HCT116 (cell line): ENCODE measurements around the gene ZNF311. TPM values are rescaled to one million over a fixed set of nuclear protein-coding genes. Genes with fewer than 3 reads are reported as not detected.

Experiments
- ATAC-seq: fragments of 200-7000 bp; cut with Tn5 transposase; 2 replicates; pipeline ENCODE4 v1.9.1; 2020; ENCODE audit warnings: mild to moderate bottlenecking, moderate library complexity
- BruUV-seq: library from RNA; stranded (reverse); fragments of 400-500 nt; replicated peaks from 2 replicates; lab custom pipeline; 2021; lab: Mats Ljungman, UMichigan
- CTCF ChIA-PET: fragments of 300-600 bp; sonication (Branson Sonifier 250); formaldehyde crosslinking; loops from one replicate; lab custom pipeline; 2021; ENCODE audit warnings: antibody characterized with exemption; lab: Charles Lee
- POLR2A ChIA-PET: fragments of 300-600, 350-600 bp; sonication (Branson Sonifier 250); formaldehyde crosslinking; loops from one replicate; lab custom pipeline; 2021; ENCODE audit warnings: antibody characterized with exemption; lab: Charles Lee
- RAD21 ChIA-PET, 2 experiments: fragments of 300-600 bp; sonication (Branson Sonifier 250); formaldehyde crosslinking; loops; one replicate each; lab custom pipeline; 2023; ENCODE audit warnings: low total read pairs in 2 of 2; ENCODE audit not compliant: uncharacterized antibody in 2 of 2, unreplicated experiment in 2 of 2, low non-redundant PET in 1 of 2; lab: Charles Lee
- DNase-seq: peaks from one replicate; pipeline ENCODE4 v3.0.0-alpha.2; 2010; ENCODE audit warnings: low read depth, low spot score
- H2AFZ ChIP-seq: fragments of 200-600 bp; shearing (Covaris generic), sonication (generic); 2 replicates; pipeline ENCODE4 v1.6.1; 2017; ENCODE audit warnings: low read depth, mixed run types, mixed read lengths, antibody characterized with exemption, low read length; ENCODE audit not compliant: poor library complexity, severe bottlenecking
- H3K27ac ChIP-seq: 2 replicates; pipeline ENCODE4 v1.5.1; 2012; ENCODE audit warnings: low read depth, low read length
- H3K27me3 ChIP-seq: fragments of 200-600 bp; sonication (generic); 2 replicates; pipeline ENCODE4 v1.6.1; 2016; ENCODE audit warnings: mixed run types, low read length, mixed read lengths; ENCODE audit not compliant: insufficient read depth
- H3K36me3 ChIP-seq, 2 experiments: fragments of 200-500 bp in 1 of 2; fragments of 200-600 bp in 1 of 2; sonication (Bioruptor generic) in 1 of 2; sonication (generic) in 1 of 2; 2 replicates each; pipeline versions ENCODE4 v1.5.1 to v1.6.1; 2014 to 2016; ENCODE audit warnings: low read length in 2 of 2, inconsistent platforms in 1 of 2, mixed read lengths in 1 of 2, mixed run types in 1 of 2; ENCODE audit not compliant: insufficient read depth in 2 of 2, control insufficient read depth in 1 of 2
- H3K4me1 ChIP-seq, 2 experiments: fragments of 200-600 bp in 1 of 2; sonication (generic) in 1 of 2; 2 replicates each; pipeline versions ENCODE4 v1.5.1 to v1.6.1; 2012 to 2017; ENCODE audit warnings: low read length in 2 of 2, inconsistent platforms in 1 of 2, mild to moderate bottlenecking in 1 of 2, mixed read lengths in 1 of 2, mixed run types in 1 of 2, moderate library complexity in 1 of 2; ENCODE audit not compliant: insufficient read depth in 2 of 2, control insufficient read depth in 1 of 2
- H3K4me2 ChIP-seq: fragments of 200-600 bp; sonication (generic); 2 replicates; pipeline ENCODE4 v1.6.1; 2017; ENCODE audit warnings: mixed run types, low read length, mixed read lengths
- H3K4me3 ChIP-seq, 2 experiments: fragments of 200-600 bp in 1 of 2; sonication (generic) in 1 of 2; replicated peaks in 1 of 2; 2 replicates each; pipeline ENCODE4 v1.5.1; 2011 to 2016; ENCODE audit warnings: low read length in 2 of 2, control low read depth in 1 of 2, low read depth in 1 of 2, mild to moderate bottlenecking in 1 of 2, mixed read lengths in 1 of 2, mixed run types in 1 of 2
- H3K79me2 ChIP-seq: fragments of 200-600 bp; sonication (generic); 2 replicates; pipeline ENCODE4 v1.6.1; 2017; ENCODE audit warnings: mild to moderate bottlenecking, mixed run types, low read length, moderate library complexity, mixed read lengths; ENCODE audit not compliant: insufficient read depth
- H3K9ac ChIP-seq: fragments of 200-600 bp; sonication (generic); 2 replicates; pipeline ENCODE4 v1.6.1; 2016; ENCODE audit warnings: low read length, mixed read lengths
- H3K9me2 ChIP-seq: fragments of 200-600 bp; sonication (generic), shearing (Covaris generic); 2 replicates; pipeline ENCODE4 v1.6.1; 2017; ENCODE audit warnings: mixed run types, mild to moderate bottlenecking, moderate library complexity; ENCODE audit not compliant: insufficient read depth
- H3K9me3 ChIP-seq, 2 experiments: fragments of 200-500 bp in 1 of 2; fragments of 200-600 bp in 1 of 2; sonication (Bioruptor generic) in 1 of 2; sonication (generic) in 1 of 2; 2 replicates each; pipeline ENCODE4 v1.6.1; 2014 to 2017; ENCODE audit warnings: low read length in 2 of 2, mixed read lengths in 2 of 2, inconsistent platforms in 1 of 2, low read depth in 1 of 2, mild to moderate bottlenecking in 1 of 2, mixed run types in 1 of 2, moderate library complexity in 1 of 2; ENCODE audit not compliant: control insufficient read depth in 1 of 2, insufficient read depth in 1 of 2
- H4K20me1 ChIP-seq: fragments of 200-600 bp; sonication (generic), shearing (Covaris generic); 2 replicates; pipeline ENCODE4 v1.6.1; 2017; ENCODE audit warnings: mixed run types, mild to moderate bottlenecking, moderate library complexity; ENCODE audit not compliant: insufficient read depth
- CBX3 ChIP-seq: IDR thresholded peaks from 2 replicates; pipeline ENCODE4 v1.6.1; 2012; ENCODE audit warnings: low read depth
- CEBPB ChIP-seq: IDR thresholded peaks from 2 replicates; pipeline ENCODE4 v1.6.1; 2012; ENCODE audit warnings: low read depth
- JUND ChIP-seq: IDR thresholded peaks from 2 replicates; pipeline ENCODE4 v1.6.1; 2012
- MAX ChIP-seq: IDR thresholded peaks from 2 replicates; pipeline ENCODE4 v1.6.1; 2012
- POLR2AphosphoS5 ChIP-seq: IDR thresholded peaks from 2 replicates; pipeline ENCODE4 v1.6.1; 2011; ENCODE audit warnings: mild to moderate bottlenecking, low read depth, low read length, moderate library complexity
- RAD21 ChIP-seq: IDR thresholded peaks from 2 replicates; pipeline ENCODE4 v1.6.1; 2012; ENCODE audit warnings: low read depth, mild to moderate bottlenecking
- SIN3A ChIP-seq: IDR thresholded peaks from 2 replicates; pipeline ENCODE4 v1.6.1; 2012; ENCODE audit warnings: low read depth
- SP1 ChIP-seq: IDR thresholded peaks from 2 replicates; pipeline ENCODE4 v1.6.1; 2012; ENCODE audit warnings: low read depth
- TCF7L2 ChIP-seq: IDR thresholded peaks from 2 replicates; pipeline ENCODE4 v1.7.0; 2011; ENCODE audit warnings: borderline replicate concordance, inconsistent platforms; ENCODE audit not compliant: insufficient read depth, insufficient read length; ENCODE audit errors: extremely low read depth
- ZNF274 ChIP-seq: fragments of 200-500 bp; sonication (Bioruptor generic); IDR thresholded peaks from 2 replicates; pipeline ENCODE4 v1.6.1; 2014; ENCODE audit warnings: mild to moderate bottlenecking, low read depth, low read length, inconsistent platforms
- intact Hi-C: fragments of 100-400 bp; cut with micrococcal nuclease; formaldehyde crosslinking; loops from 2 replicates; pipeline ENCODE4 v1.10.0; 2022
- total RNA-seq: library from RNA; stranded (reverse); gene quantifications from one replicate; pipeline ENCODE4 v1.2.1, GENCODE V29; 2021; ENCODE audit not compliant: unreplicated experiment
- TF ChIP-seq, protein P1 (sequence below), 3 experiments: fragments of 200-600 bp in 1 of 3; sonication (generic) in 1 of 3; IDR thresholded peaks in 2 of 3; conservative IDR thresholded peaks in 1 of 3; 2 replicates each; pipeline ENCODE4 v1.5.1; 2012 to 2017; ENCODE audit warnings: low read depth in 2 of 3, low read length in 2 of 3, antibody characterized with exemption in 1 of 3, borderline replicate concordance in 1 of 3, control low read depth in 1 of 3, mild to moderate bottlenecking in 1 of 3, mixed read lengths in 1 of 3, mixed run types in 1 of 3, moderate library complexity in 1 of 3; ENCODE audit not compliant: insufficient read depth in 1 of 3
- TF ChIP-seq, protein P2 (sequence below): IDR thresholded peaks from 2 replicates; pipeline ENCODE4 v1.6.1; 2012; ENCODE audit warnings: low read depth
- TF ChIP-seq, protein P3 (sequence below): IDR thresholded peaks from 2 replicates; pipeline ENCODE4 v1.6.1; 2012

Gene ZNF311
- total RNA-seq, 1 experiment from 2014 or later: not detected

- ATAC-seq: peak; percentile 45; the same call in 1 of the 2 replicates
- H3K9ac ChIP-seq: no peak overlapping the region
- no peaks in the 10 kb centered on the region for H4K20me1 ChIP-seq
- TF ChIP-seq CEBPB (no peak), RAD21 (no peak)
- TF ChIP-seq, protein P1, sequence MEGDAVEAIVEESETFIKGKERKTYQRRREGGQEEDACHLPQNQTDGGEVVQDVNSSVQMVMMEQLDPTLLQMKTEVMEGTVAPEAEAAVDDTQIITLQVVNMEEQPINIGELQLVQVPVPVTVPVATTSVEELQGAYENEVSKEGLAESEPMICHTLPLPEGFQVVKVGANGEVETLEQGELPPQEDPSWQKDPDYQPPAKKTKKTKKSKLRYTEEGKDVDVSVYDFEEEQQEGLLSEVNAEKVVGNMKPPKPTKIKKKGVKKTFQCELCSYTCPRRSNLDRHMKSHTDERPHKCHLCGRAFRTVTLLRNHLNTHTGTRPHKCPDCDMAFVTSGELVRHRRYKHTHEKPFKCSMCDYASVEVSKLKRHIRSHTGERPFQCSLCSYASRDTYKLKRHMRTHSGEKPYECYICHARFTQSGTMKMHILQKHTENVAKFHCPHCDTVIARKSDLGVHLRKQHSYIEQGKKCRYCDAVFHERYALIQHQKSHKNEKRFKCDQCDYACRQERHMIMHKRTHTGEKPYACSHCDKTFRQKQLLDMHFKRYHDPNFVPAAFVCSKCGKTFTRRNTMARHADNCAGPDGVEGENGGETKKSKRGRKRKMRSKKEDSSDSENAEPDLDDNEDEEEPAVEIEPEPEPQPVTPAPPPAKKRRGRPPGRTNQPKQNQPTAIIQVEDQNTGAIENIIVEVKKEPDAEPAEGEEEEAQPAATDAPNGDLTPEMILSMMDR (IDR thresholded peaks at IDR 0.05 in 2 of 3, conservative IDR thresholded peaks at IDR 0.05 in 1 of 3; ENCODE audit: borderline replicate concordance in 1 of 3, insufficient read depth in 1 of 3, low read depth in 2 of 3, low read length in 2 of 3): 0 out of 6 replicates have a peak, but pooled peaks of 1 of the 3 experiments have one; percentile 16
- RAD21 ChIA-PET: no interaction called here
- H3K27ac ChIP-seq: no peak overlapping the region
- H2AFZ ChIP-seq: no peak overlapping the region
- H3K27me3 ChIP-seq: no peaks in the 10 kb centered on the region
- no peak overlapping the region for H3K4me3 ChIP-seq
- DNase-seq: no peak
- BruUV-seq: no TSS peak
- POLR2A ChIA-PET: no interaction called here
- no peaks in the 10 kb centered on the region for H3K9me3 ChIP-seq
- H3K36me3 ChIP-seq: no peaks in the 10 kb centered on the region
- no peaks in the 10 kb centered on the region for H3K79me2 ChIP-seq
- CTCF ChIA-PET: interaction anchor here (1.0 to 2.0 kb wide), 2 partner anchors 17 to 177 kb away, joined by 3 to 5 read pairs; no protein-coding TSS in a partner anchor
- H3K9me2 ChIP-seq: no peaks in the 10 kb centered on the region
- no peaks in the 10 kb centered on the region for H3K4me1 ChIP-seq
- intact Hi-C loops: no loop called here
- no peak overlapping the region for H3K4me2 ChIP-seq
Measured at GRCh38 chr6:29014729-29015608, 9.9 kb upstream of the ZNF311 start.

- Histone ChIP-seq H3K27me3 (no peaks in the 10 kb centered on the region), H3K9me3 (no peaks in the 10 kb centered on the region), H3K4me1 (no peaks in the 10 kb centered on the region), H3K9me2 (no peaks in the 10 kb centered on the region), H3K27ac (no peak overlapping the region), H3K36me3 (no peaks in the 10 kb centered on the region), H3K79me2 (no peaks in the 10 kb centered on the region), H2AFZ (no peak overlapping the region), H3K4me2 (no peak overlapping the region), H3K4me3 (no peak overlapping the region), H4K20me1 (no peaks in the 10 kb centered on the region), H3K9ac (no peak overlapping the region)
- intact Hi-C loops: no loop called here
- ChIA-PET POLR2A (no interaction called here), RAD21 (no interaction called here), CTCF (no interaction called here)
- DNase-seq: no peak
- no peak for ATAC-seq
- no TSS peak for BruUV-seq
- no peak for TF ChIP-seq MAX
- no peak for TF ChIP-seq TCF7L2
- TF ChIP-seq CBX3: no peak
- no peak for TF ChIP-seq ZNF274
- TF ChIP-seq, protein P2, sequence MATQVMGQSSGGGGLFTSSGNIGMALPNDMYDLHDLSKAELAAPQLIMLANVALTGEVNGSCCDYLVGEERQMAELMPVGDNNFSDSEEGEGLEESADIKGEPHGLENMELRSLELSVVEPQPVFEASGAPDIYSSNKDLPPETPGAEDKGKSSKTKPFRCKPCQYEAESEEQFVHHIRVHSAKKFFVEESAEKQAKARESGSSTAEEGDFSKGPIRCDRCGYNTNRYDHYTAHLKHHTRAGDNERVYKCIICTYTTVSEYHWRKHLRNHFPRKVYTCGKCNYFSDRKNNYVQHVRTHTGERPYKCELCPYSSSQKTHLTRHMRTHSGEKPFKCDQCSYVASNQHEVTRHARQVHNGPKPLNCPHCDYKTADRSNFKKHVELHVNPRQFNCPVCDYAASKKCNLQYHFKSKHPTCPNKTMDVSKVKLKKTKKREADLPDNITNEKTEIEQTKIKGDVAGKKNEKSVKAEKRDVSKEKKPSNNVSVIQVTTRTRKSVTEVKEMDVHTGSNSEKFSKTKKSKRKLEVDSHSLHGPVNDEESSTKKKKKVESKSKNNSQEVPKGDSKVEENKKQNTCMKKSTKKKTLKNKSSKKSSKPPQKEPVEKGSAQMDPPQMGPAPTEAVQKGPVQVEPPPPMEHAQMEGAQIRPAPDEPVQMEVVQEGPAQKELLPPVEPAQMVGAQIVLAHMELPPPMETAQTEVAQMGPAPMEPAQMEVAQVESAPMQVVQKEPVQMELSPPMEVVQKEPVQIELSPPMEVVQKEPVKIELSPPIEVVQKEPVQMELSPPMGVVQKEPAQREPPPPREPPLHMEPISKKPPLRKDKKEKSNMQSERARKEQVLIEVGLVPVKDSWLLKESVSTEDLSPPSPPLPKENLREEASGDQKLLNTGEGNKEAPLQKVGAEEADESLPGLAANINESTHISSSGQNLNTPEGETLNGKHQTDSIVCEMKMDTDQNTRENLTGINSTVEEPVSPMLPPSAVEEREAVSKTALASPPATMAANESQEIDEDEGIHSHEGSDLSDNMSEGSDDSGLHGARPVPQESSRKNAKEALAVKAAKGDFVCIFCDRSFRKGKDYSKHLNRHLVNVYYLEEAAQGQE: no peak
- TF ChIP-seq SIN3A: no peak
- TF ChIP-seq JUND: no peak
- TF ChIP-seq, protein P3, sequence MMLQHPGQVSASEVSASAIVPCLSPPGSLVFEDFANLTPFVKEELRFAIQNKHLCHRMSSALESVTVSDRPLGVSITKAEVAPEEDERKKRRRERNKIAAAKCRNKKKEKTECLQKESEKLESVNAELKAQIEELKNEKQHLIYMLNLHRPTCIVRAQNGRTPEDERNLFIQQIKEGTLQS: no peak
- no peak for TF ChIP-seq SP1
- no peak for TF ChIP-seq RAD21
- TF ChIP-seq CEBPB: no peak
- no peak for TF ChIP-seq POLR2AphosphoS5
Measured at GRCh38 chr6:29011276-29011734, 6.2 kb upstream of the ZNF311 start.
